Spinal cord (tissue), 10 donors: Measurements from ENCODE around the gene KCNH8. TPM values are rescaled to one million over a fixed set of nuclear protein-coding genes. Genes with fewer than 3 reads are reported as not detected.
A peak's percentile ranks its signal among the peaks of the same experiment; 100 is the strongest.

Experiments used
- DNase-seq, 6 donors: peaks; one replicate each; pipeline versions ENCODE4 v3.0.0 to v3.0.0-alpha.2; 2013 to 2015; ENCODE audit warnings: low spot score in 6 of 6, low read depth in 4 of 6
- H3K27ac ChIP-seq: one replicate; pipeline ENCODE4 v1.5.1; 2013; ENCODE audit warnings: low read depth, low read length, control low read depth
- H3K27me3 ChIP-seq: one replicate; pipeline ENCODE4 v1.6.1; 2013; ENCODE audit warnings: low read length; ENCODE audit not compliant: control insufficient read depth, insufficient read depth
- H3K36me3 ChIP-seq: one replicate; pipeline ENCODE4 v1.6.1; 2013; ENCODE audit warnings: low read length; ENCODE audit not compliant: control insufficient read depth, insufficient read depth
- H3K4me1 ChIP-seq: one replicate; pipeline ENCODE4 v1.6.1; 2013; ENCODE audit warnings: low read length; ENCODE audit not compliant: control insufficient read depth, insufficient read depth
- H3K4me3 ChIP-seq: one replicate; pipeline ENCODE4 v1.5.1; 2013; ENCODE audit warnings: low read depth, low read length, control low read depth
- H3K9me3 ChIP-seq: one replicate; pipeline ENCODE4 v1.6.1; 2013; ENCODE audit warnings: low read length; ENCODE audit not compliant: control insufficient read depth, insufficient read depth
- WGBS: methylation state at CpG from one replicate; pipeline ENCODE4 v1.1.5; 2013; ENCODE audit warnings: missing lambda C conversion rate; ENCODE audit not compliant: insufficient coverage; 5-methylcytosine and 5-hydroxymethylcytosine counted together
- polyA plus RNA-seq, 2 donors: library from polyadenylated mRNA; unstranded; fragments of 120-200 nt; gene quantifications; one replicate each; pipeline ENCODE4 v1.2.1, GENCODE V29; 2013; ENCODE audit not compliant: insufficient read length in 2 of 2
- total RNA-seq, 2 donors: library from RNA; depleted of rRNA in 1 of 2; stranded (reverse); fragments of 120-200 nt in 1 of 2; fragments of >200 nt in 1 of 2; gene quantifications; one replicate each; pipeline versions ENCODE4 v1.2.3 to v1.2.4, GENCODE V29; 2013 to 2014
- donor health status: healthy.

The KCNH8 gene
- total and polyA plus RNA-seq, 4 donors: 4.1 to 10.6 (median 7.8) TPM

DNA sequence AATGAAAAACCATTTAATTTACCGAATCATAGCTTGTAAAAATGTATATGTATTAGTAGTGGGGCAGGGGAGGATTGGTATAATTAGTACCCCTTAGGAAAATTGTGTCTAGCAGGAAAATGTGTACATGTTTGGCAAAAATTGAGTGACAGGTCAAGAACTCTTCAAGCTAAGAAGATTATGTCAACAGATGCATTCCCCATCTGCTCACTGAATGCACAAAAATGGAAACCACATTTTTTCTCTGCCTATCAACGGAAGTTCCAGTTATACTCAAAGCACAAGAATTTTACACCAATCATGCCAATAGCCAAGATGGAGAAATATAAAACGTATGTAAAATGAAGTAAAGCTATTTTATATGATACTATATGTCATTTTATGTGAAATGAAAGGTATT, 377.8 kb downstream of the KCNH8 start:
- DNase-seq: peak in 1 of 6 donors; percentile 88
- no CpG with 5 or more reads among the region's 3 CpGs for WGBS
- Histone ChIP-seq H3K36me3 (no peaks in the 10 kb centered on the region), H3K4me3 (no peak overlapping the region), H3K4me1 (no peaks in the 10 kb centered on the region), H3K27ac (no peak overlapping the region), H3K9me3 (no peaks in the 10 kb centered on the region), H3K27me3 (no peaks in the 10 kb centered on the region)

DNA sequence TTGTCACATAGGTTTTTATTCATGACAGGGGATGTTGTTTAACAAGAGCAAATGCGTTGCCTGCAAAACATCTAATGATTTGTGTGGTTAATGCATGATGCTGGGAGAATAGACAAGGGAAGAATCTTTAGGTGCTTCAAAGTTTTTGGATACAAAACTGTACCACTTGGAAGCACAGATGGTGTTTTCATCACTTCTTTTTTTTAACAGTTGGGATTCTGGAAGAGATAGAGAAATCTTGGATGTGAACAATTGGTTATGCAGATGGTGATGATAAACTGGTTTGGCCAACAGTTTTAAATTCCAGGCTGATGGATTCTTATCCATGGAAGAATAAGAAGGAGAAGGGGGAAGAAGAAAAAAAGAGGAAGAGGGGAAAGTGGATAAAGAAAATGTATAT, 379.4 kb downstream of the KCNH8 start:
- no peaks in the 10 kb centered on the region for H3K36me3 ChIP-seq
- H3K27ac ChIP-seq: no peak overlapping the region
- no peaks in the 10 kb centered on the region for H3K27me3 ChIP-seq
- H3K4me1 ChIP-seq: no peaks in the 10 kb centered on the region
- WGBS: 83% methylated on average over 1 of the region's 1 CpG
- H3K9me3 ChIP-seq: no peaks in the 10 kb centered on the region
- DNase-seq: peak in 1 of 6 donors; percentile 94
- no peak overlapping the region for H3K4me3 ChIP-seq

GRCh38 chr3:19531426-19531825, 383.1 kb downstream of the KCNH8 start:
- no peak for DNase-seq
- WGBS: 100% methylated on average over 1 of the region's 1 CpG

GRCh38 chr3:19539518-19540392, 391.4 kb downstream of the KCNH8 start:
- no peaks in the 10 kb centered on the region for H3K36me3 ChIP-seq
- DNase-seq: peak in 1 of 6 donors; percentile 52
- 83% methylated on average over 1 of the region's 2 CpGs for WGBS
- no peak overlapping the region for H3K4me3 ChIP-seq
- H3K4me1 ChIP-seq: no peaks in the 10 kb centered on the region
- H3K27ac ChIP-seq: no peak overlapping the region
- H3K9me3 ChIP-seq: no peaks in the 10 kb centered on the region
- no peaks in the 10 kb centered on the region for H3K27me3 ChIP-seq

More at GRCh38 chr3:19531426-19531825, 383.1 kb downstream of the KCNH8 start:
- no peak overlapping the region for H3K4me3 ChIP-seq
- H3K36me3 ChIP-seq: no peaks in the 10 kb centered on the region
- H3K4me1 ChIP-seq: no peaks in the 10 kb centered on the region
- no peak overlapping the region for H3K27ac ChIP-seq
- no peaks in the 10 kb centered on the region for H3K9me3 ChIP-seq
- H3K27me3 ChIP-seq: no peaks in the 10 kb centered on the region

- Histone ChIP-seq H3K27me3 (no peaks in the 10 kb centered on the region), H3K4me1 (no peaks in the 10 kb centered on the region), H3K9me3 (no peaks in the 10 kb centered on the region), H3K4me3 (no peak overlapping the region), H3K36me3 (no peaks in the 10 kb centered on the region), H3K27ac (no peak overlapping the region)
- DNase-seq: no peak
- 89% methylated on average over 2 of the region's 3 CpGs for WGBS
These were observed 392.2 kb downstream of the KCNH8 start for GRCh38 chr3:19540464-19540863.

- no CpG with 5 or more reads among the region's 2 CpGs for WGBS
- no peak for DNase-seq
- H3K27ac ChIP-seq: no peak overlapping the region
- H3K4me3 ChIP-seq: no peak overlapping the region
- no peaks in the 10 kb centered on the region for H3K9me3 ChIP-seq
- no peaks in the 10 kb centered on the region for H3K27me3 ChIP-seq
- no peaks in the 10 kb centered on the region for H3K36me3 ChIP-seq
- no peaks in the 10 kb centered on the region for H3K4me1 ChIP-seq
These were observed 393.0 kb downstream of the KCNH8 start for GRCh38 chr3:19541284-19541683.

DNA sequence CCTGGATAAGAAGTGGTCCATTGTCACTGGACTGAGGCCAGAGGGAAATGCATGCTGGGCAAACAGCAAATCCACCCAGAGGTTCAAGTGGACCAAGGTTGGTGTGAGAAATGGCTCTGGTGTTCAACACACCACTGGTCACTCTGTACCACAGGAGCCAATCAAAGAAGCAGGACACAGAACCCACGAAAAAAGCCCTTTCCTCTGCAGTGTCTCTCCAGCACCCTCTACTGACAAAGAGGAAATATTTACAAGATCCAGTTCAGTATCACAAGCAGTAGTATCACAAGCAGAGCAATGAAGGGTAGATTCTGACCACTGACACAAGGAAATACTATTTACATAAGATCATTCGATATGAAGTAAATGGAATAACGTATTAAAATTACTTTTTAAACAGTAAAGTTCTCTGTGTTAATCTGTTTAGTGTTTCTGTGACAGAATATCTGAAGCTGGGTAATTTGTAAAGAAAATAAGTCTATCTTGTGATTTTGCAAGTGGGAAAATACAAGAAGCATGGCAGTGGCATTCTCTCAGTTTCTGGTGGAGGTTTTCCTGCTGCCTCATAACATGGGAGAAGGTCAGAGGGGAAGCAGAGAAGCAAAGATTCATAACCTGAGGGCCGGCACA, 395.0 kb downstream of the KCNH8 start:
- H3K27ac ChIP-seq: no peak overlapping the region
- no peaks in the 10 kb centered on the region for H3K27me3 ChIP-seq
- H3K36me3 ChIP-seq: no peaks in the 10 kb centered on the region
- peak in 2 of 6 donors; percentile 22 to 39 for DNase-seq
- WGBS: 40% methylated on average over 2 of the region's 4 CpGs
- no peak overlapping the region for H3K4me3 ChIP-seq
- no peaks in the 10 kb centered on the region for H3K9me3 ChIP-seq
- no peaks in the 10 kb centered on the region for H3K4me1 ChIP-seq

- H3K4me1 ChIP-seq: no peaks in the 10 kb centered on the region
- DNase-seq: peak in 1 of 6 donors; percentile 65
- no peaks in the 10 kb centered on the region for H3K9me3 ChIP-seq
- no peaks in the 10 kb centered on the region for H3K36me3 ChIP-seq
- H3K27ac ChIP-seq: no peak overlapping the region
- H3K27me3 ChIP-seq: no peaks in the 10 kb centered on the region
- no peak overlapping the region for H3K4me3 ChIP-seq
- WGBS: no CpG with 5 or more reads among the region's 2 CpGs
These were observed 399.6 kb downstream of the KCNH8 start for GRCh38 chr3:19547665-19548464.

DNA sequence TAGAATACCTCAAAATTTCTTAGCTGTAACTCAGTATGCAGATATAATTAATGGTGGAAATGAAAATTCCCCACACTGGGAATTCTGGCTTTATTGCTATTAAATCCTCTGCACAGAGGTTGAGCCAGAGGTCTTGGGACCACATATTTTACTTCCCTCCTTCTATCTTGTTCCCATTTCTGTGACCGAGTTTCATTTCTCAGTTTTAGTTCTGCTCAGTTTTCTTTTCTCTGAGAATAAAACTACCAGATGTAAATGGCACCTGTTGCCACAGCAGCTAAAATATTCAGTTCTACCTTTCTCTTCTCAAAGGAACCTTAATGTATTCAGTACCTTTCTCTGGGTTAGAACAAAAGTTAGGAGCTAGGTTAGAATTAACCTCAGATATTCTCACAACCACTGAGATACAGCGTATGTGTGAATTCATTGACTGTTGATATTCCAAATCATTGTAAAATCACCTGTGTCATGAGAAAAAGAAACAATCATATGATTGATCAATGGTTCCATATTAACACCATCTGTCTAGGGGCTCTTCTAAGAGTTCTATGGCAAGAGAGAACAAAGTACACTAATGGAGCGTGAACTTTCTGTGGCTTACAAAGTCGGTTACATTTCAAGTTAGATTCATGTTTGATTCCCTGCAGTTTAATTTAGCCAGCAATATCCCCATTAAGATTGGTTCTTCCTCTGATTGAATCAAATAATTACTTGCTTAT, 411.6 kb downstream of the KCNH8 start:
- Histone ChIP-seq H3K4me3 (no peak overlapping the region), H3K27me3 (no peaks in the 10 kb centered on the region), H3K9me3 (peaks cover 2% of the 10 kb centered on the region), H3K4me1 (no peaks in the 10 kb centered on the region), H3K27ac (no peak overlapping the region), H3K36me3 (no peaks in the 10 kb centered on the region)
- WGBS: 71% methylated on average over 3 of the region's 4 CpGs
- peak in 1 of 6 donors; percentile 45 for DNase-seq
